HL-60/S4 (cell line): ENCODE data around the gene MAGI3.
"Not testable (repeated sequence)": the region's sequence is repeated elsewhere in the genome, so short reads cannot be mapped to it uniquely, and the experiment has no call there.

Source experiments
- in situ Hi-C: fragments of 300-500 bp; cut with MboI; formaldehyde crosslinking; loops from 2 replicates; pipeline ENCODE4 v1.14.3; 2022; ENCODE audit warnings: low sequenced_read_pairs

MAGI3 gene

DNA sequence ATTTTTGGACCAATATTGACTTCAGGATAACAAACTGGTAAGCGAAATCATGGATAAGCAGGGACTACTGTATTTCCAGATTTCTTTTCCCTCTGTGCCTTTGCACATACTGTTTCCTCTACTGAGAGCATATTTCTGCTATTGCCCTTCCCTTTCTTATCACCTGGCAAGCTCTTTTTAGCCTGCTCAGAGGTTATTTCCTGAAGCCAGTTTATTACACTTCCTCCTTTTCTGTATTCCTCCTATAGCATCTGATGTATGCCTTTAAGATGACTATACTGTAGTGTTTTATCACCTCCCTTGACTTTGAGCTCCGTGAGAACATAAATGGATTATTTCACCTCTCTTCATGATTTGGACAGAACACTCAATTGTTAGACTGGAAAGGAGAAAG, 49.0 kb downstream of the MAGI3 start:
- in situ Hi-C loops: no loop called here

DNA sequence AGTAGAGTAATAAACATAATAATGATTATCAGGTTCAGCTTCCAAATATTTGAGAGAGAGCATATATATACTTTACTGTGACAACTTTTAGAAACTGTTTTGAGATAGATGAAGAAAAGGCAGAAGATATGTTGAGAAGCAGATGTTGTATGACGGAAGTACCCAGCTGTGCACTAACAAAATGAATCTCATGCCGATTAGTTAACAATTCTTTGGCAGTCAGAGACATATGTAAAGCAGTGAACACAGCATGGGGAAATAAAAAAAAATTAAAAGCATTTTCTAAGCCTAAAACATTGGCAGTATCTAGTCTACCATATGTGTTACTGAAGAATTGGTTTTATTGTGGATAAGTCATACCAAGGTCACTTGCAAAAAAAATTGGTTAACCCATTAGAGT, 51.8 kb downstream of the MAGI3 start:
- in situ Hi-C loops: no loop called here

DNA sequence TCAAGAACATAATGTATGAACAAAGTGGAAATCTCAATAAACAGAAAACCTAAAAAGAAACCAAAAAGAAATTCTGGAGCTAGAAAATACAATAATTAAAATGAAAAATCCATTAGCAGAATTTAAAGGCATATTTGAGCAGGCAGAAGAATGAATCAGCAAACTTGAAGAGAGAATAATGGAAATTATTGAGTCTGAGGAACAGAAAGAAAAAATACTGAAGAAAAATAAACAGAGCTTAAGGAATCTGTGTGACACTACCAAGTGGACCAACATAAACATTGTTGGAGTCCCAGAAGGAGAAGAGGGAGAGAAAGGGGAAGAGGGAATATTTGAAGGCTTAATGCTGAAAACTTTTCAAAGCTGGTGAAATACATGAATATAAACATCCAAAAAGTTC, 54.5 kb downstream of the MAGI3 start:
- in situ Hi-C loops: no loop called here

DNA sequence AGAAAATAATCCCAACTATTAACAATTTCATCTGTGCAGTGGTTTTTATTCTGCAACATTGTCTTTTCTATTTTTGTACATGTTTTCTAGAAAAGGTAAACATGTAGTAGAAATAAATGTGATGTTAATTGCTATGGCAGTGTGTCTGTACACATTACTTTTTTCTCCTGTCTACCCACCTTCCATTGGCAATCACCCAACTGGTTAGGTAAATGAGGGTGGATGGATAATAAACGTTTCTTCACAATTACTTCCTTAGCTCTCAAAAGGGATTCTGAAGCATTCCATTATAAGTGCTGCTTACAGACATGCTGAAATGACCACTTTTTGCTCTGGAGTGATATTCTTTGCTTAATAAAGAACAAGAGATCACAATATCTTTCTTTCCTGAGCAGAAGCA, 61.4 kb downstream of the MAGI3 start:
- in situ Hi-C loops: no loop called here

DNA sequence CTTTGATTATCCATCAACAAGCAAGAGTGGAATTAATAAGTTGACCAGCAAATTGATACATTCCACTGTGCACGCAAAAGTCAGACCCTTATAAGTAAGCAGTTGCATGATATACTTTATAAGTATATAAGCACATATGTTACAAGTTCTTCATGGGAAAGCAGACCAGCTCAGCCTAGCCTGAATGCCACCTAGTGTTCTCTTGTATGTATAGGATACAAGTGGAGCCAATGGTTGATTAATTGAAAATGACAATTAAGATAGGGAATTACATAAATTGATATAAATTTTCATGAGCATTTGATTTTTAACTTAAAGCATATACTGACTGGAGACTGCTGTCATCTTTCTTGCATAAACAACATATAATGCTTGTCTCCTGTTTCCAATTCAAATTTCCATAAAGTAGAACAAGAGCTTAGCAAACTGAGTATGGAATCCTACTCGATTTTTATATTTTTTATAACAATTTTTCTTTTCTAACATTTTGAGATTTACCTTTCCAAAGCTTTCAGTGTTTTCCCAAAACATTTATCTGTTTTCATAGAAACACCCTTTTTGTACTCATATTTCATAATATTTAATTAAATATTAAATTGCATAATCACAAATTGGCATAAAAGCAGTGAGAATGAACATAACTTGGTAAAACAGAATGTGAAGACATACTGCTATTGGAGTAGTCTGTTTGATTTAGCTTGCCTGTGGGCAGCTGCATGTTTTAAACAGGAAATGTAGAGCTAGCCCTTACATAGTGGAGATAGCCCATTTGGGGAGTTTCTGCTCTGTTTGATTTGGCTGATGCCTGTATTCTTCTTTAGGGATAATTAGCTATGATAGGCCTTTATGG, 62.8 kb downstream of the MAGI3 start:
- in situ Hi-C loops: no loop called here

DNA sequence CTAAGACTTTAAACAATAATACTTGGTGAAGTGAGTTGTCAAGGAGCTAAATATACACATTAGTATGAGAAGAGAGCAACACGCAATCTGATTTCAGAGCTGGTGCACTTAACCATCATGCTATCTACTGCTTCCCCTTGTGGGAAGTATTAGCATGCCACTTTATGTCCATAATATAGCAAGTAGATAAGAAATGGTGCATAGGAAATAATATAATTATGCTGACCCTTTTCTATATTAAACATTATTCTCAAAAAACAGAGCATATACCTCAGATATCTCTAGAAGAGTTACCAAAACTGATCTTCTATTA, 63.4 kb downstream of the MAGI3 start:
- in situ Hi-C loops: no loop called here

DNA sequence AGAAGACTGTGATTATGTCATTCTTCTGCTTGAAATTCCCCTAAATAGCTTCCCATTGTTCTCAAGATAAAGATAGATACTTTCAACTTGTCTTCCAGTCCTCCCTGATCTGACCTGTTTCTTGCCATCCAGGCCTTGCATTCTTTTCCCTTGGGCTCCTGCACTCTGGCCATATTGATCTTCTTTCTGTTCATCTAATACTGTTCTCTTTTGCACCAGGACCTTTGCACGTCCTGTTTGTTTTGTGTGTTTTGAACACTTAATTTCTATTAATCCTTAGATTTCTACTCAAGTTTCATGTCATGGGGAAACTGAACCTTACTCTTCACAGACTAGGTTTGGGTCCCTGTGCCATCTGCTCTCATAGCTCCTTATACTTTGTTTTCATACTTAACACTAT, 65.1 kb downstream of the MAGI3 start:
- in situ Hi-C loops: no loop called here

DNA sequence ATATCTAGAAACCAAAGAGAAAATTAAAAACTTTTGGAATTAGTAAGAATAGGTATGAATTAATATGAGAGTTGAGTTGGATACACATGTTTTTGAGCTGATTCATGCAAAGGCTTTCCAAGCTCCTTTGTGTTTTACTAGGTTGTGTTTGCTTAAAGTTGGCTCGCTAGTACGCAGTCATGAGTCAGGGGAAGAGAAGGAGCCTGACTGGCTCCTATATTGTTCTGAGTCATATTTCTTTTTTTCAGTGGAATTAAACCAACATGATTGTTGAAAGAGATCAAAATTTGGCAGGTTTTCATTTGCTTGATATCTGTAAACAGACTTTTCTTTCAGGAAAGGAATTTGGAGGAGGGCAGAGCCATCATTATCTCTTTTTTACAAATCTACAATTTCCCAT, 66.7 kb downstream of the MAGI3 start:
- in situ Hi-C loops: no loop called here

DNA sequence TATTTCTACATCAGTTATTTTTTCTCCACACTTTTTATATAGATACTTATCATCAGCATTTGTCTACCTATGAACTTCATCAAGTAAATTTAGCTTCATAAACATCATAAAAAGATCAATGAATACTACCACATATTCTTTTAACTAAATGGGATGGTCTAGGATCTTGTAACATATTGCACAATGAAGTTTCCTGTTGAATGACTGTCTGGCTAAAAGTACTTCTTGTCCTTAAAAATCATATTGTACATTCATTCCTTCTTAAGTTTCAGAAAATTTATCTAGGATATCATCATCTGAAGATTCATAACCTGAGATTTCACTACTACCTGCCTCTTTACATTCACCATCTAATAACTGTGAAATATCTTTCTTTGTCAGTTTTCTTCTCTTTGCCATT, 69.0 kb downstream of the MAGI3 start:
- in situ Hi-C loops: no loop called here

DNA sequence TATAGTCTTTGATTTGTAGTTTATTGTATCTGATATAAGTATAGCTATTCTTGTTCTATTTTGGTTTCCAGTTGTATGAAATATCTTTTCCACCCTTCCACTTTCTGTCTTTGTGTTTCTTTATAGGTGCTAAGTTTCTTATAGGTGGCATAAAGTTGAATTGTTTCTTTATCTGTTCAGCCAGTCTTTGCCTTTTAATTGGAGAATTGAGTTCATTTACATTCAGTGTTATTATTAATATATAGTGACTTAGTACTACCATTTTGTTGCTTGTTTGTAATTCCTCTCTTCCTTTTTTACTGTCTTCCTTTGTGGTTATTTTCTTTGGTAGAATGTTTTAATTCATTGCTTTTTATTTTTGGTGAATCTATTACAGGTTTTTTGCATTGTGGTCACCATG, 77.7 kb downstream of the MAGI3 start:
- in situ Hi-C loops: no loop called here

DNA sequence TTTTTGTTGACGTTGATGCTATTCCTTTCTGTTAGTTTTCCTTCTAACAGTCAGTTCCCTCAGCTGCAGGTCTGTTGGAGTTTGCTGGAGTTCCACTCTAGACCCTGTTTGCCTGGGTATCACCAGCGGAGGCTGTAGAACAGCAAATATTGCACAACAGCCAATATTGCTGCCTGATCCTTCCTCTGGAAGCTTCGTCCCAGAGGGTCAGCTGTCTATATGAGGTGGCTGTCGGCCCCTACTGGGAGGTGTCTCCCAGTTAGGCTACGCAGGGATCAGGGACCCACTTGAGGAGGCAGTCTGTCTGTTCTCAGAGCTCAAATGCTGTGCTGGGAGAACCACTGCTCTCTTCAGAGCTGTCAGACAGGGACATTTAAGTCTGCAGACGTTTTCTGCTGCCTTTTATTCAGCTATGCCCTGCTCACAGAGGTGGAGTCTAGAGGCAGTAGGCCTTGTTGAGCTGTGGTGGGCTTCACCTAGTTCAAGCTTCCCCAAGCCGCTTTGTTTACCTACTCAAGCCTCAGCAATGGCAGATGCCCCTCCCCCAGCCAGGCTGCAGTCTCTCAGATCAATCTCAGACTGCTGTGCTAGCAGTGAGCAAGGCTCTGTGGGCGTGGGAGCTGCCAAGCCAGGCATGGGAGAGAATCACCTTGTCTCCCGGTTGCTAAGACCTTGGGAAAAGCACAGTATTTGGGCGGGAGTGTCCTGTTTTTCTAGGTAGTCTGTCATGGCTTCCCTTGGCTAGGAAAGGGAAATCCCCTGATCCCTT, 88.3 kb downstream of the MAGI3 start:
- in situ Hi-C loops: not testable (repeated sequence)

DNA sequence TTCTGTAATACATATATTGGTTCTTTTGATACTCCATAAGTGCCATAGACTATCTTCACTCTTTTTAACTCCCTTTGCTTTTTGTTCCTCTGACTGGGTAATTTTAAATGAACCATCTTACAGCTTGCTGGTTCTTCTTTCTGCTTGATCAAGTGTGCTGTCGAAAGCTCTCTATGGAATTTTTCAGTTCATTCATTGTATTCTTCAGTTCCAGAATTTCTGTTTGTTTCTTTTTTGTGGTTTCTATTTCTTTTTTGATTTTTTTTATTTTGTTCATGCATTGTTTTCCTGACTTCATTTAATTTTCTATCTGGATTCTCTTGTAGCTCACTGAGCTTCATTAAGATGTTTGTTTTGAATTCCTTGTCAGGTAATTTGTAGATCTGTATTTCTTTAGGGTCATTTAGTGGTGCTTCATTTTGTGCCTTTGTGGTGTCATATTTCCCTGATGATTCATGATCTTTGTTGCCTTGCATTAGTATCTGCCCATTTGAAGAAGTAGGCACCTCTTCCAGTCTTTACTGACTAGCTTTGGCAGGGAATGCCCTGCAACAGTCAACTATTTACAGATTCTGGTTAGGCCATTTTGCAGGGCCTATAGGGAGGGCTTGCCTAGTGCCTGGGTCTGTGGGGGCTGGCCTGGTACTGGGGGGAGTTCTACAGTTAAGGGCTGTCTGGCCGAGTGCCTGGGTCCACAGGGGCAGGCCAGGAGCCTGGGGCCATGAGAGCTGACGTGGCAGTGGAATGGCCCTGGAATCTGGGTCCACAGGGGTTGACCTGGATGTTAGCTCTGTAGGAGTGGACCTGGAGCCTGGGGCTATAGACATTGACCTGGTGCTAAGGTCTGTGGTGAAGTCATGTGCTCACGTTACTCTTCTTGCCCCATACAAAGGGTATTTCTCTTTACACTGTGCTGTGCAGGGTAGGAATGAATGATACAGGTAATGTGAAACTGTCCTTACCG, 89.7 kb downstream of the MAGI3 start:
- in situ Hi-C loops: no loop called here

DNA sequence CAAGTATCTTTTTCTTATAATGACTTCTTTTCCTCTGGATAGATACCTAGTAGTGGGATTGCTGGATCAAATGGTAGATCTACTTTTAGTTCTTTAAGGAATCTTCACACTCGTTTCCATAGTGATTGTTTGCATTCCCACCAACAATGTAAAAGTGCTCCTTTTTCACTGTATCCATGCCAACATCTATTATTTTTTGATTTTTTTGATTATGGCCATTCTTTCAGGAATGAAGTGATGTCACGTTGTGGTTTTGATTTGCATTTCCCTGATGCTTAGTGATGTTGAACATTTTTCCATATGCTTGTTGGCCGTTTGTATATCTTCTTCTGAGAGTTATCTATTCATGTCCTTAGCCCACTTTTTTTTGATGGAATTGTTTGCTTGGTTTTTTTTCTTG, 94.8 kb downstream of the MAGI3 start:
- in situ Hi-C loops: not testable (repeated sequence)

DNA sequence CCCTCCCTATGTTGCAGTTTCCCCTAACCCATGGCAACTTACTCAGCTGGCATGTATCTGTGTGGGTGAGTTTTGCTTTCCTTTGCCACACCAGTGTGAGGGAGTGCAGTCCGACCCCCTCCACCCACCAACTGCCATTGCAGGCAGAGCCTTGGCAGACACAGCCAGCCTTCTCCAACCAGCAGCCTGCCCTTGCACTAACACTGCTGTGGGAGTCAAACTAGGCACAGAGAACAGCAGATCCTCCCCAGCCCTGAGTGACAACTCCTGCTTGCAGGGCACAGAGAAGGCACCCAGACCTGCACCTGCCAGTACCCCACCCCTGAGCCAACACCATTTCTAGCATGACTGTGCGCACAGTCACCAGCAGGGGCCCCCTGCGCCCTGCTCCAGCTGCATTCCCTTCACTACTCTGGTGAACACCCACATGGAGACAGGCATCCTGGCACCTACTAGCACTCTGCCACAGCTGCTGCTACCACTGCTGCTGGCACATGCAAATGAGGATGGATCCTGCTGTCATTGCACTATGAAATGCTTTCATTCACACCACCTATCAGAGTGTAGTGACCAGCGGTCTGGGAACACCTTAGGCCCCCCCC, 98.4 kb downstream of the MAGI3 start:
- in situ Hi-C loops: no loop called here

DNA sequence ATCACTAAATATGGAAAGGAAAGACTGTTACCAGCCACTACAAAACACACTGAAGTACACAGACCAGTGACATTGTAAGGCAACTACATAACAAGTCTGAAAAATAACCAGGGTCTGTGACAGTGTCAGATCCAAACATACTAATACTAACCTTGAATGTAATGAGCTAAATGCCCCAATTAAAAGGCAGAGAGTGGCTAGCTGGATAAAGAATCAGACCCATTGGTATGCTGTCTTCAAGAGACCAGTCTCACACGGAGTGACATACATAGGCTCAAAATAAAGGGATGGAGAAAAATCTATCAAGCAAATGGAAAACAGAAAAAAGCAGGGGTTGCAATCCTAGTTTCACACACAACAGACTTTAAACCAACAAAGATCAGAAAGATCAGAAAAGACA, 100.1 kb downstream of the MAGI3 start:
- in situ Hi-C loops: no loop called here

DNA sequence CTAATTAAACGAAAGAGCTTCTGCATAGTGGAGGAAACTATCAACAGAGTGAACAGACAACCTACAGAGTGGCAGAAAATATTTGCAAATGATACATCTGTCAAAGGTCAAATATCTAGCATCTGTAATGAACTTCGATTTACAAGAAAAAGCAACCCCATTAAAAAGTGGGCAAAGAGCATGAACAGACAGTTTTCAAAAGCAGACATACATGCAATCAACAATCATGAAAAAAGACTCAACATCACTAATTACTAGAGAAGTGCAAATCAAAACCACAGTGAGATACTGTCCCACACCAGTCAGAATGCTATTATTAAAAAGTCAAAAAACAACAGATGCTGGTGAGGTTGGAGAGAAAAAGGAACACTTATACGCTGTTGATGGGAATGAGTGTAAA, 103.2 kb downstream of the MAGI3 start:
- in situ Hi-C loops: no loop called here

DNA sequence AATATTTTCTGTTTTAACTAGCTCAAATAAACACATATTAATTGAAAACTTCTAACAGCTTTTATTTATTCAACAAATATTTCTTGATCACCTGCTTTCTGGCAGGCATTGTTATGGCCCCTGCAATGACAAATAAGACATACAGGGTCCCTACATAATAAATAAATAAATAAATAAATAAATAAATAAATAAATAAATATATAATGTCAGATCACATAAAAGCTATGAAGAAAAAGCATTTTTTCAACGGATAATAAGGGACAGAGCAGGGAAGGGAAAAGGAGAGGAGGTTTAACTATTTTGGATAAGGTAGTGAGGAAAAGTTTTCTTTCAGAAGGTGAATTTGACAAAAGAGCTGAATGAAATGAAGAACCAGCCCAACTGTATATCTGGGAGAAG, 115.0 kb downstream of the MAGI3 start:
- in situ Hi-C loops: no loop called here

DNA sequence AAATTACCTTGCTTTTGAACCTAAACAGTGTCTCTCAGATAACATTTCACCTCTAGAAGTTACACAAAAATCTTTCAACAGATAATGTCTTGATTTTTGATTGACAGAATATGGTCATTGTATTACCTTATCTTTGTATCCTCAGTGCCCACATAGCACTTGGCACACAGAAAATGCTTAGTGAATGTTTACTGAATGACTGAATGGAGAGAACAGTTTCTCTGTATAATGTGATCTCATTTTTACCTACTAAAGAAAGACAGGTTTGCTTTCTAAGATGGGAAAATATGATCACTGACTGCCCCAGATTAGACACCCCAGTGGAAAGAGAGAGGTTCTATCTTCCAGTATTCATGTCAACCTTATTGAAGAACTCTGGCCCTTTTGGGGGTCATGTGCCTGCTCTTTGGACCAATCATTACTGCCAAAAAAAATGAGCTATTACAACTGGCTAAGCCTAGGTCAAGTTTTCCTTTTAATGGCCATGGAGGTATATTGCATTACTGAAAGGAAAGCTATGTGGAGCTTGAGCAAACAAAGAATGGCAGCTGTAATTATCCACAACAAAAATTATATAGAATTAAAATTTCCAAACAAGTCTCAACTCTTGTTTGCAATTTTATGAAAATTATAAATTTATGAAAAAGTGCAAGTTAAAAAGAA, 117.4 kb downstream of the MAGI3 start:
- in situ Hi-C loops: no loop called here

DNA sequence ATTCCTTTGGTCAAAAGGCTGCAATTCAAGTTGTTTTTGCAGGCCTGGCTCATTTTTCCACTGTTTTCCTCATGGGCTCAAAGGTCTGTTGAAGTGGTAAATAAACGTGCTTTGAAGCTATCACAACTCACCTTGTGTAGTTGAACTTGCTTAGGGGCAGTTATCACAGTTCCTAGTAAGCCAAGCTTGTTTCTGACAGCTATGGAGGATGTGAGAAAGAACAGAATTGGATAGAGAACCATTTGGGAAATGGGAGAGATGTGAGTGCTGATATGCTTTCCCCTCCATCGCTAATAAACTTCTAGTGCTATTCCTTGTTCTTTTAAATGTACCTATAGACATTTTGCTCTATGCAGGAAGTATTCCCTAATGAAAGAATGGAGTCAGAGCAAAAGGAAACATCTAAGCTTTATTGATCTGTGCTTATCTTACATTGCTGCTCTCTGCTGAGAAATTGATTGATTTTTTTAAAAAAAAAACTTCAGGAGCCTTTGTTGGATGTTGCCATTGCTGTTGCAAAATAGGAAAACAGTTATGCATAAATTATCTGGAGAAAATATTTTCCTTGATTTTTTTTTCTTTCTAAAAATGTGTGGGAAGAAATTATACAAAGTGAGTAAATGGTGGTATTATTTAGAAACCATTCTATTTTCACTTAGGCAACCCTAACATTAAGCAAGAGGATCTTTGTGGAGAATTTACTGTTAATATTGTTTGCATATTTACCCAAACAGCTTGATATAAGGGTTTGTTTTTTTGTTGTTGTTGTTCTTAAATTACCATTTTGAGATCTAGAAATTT, 118.2 kb downstream of the MAGI3 start:
- in situ Hi-C loops: no loop called here

DNA sequence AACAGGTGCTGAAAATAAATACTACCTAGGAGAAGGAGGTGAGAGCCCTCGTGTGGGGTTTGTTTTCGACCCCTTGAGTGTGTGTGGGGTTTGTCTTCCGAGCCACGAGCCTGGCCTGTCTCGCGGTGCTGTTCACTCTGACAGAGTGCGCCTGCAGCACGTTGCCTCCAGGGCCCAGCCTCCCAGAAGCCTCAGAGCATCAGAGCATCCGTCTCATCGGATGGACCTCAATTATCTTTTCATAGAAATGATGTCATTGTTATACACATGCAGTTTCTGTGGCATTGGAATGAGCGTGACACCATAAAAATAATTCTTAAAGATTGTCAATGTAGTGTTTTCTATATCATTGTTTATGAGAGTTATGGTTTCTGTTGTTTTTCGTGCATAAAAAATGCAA, 119.5 kb downstream of the MAGI3 start:
- in situ Hi-C loops: not testable (repeated sequence)
